Common myeloid progenitor, CD34-positive (primary cell): ENCODE measurements around the gene GSKIP.
"Not testable (repeated sequence)": the region's sequence is repeated elsewhere in the genome, so short reads cannot be mapped to it uniquely, and the experiment has no call there.

Experiments used
- CTCF ChIA-PET: fragments of 350-600 bp; sonication (Branson Sonifier 250); formaldehyde crosslinking; loops from one replicate; lab custom pipeline; 2021; ENCODE audit warnings: antibody characterized with exemption; lab: Charles Lee
- POLR2A ChIA-PET: fragments of 350-600 bp; sonication (Branson Sonifier 250); formaldehyde crosslinking; loops from one replicate; lab custom pipeline; 2021; ENCODE audit warnings: antibody characterized with exemption; lab: Charles Lee
- DNase-seq, 3 donors: peaks; one replicate each; pipeline versions ENCODE4 v3.0.0 to v3.0.0-alpha.2; 2013
- H3K27ac ChIP-seq, 2 experiments: 1 replicate in 1 of 2; 2 replicates in 1 of 2; pipeline ENCODE4 v1.7.0; 2013; ENCODE audit warnings: inconsistent platforms in 2 of 2, low read length in 2 of 2, mild to moderate bottlenecking in 2 of 2, low read depth in 1 of 2, moderate library complexity in 1 of 2; ENCODE audit not compliant: severe bottlenecking in 2 of 2, insufficient read depth in 1 of 2, poor library complexity in 1 of 2
- H3K27me3 ChIP-seq, 5 experiments: replicated peaks in 2 of 5; 1 replicate in 3 of 5; 2 replicates in 2 of 5; pipeline versions ENCODE4 v1.6.1 to v1.7.0; 2013; ENCODE audit warnings: low read length in 4 of 5, mild to moderate bottlenecking in 2 of 5, moderate library complexity in 2 of 5, inconsistent platforms in 1 of 5; ENCODE audit not compliant: insufficient read depth in 5 of 5, control insufficient read depth in 4 of 5
- H3K36me3 ChIP-seq, 4 experiments: 1 replicate in 2 of 4; 2 replicates in 2 of 4; pipeline versions ENCODE4 v1.6.1 to v1.7.0; 2013; ENCODE audit warnings: low read length in 3 of 4, control low read depth in 1 of 4, mild to moderate bottlenecking in 1 of 4; ENCODE audit not compliant: control insufficient read depth in 4 of 4, insufficient read depth in 4 of 4
- H3K4me1 ChIP-seq, 4 experiments: 1 replicate in 3 of 4; 2 replicates in 1 of 4; pipeline versions ENCODE4 v1.6.1 to v1.7.1; 2013; ENCODE audit warnings: low read length in 3 of 4, mild to moderate bottlenecking in 3 of 4, control low read depth in 1 of 4, inconsistent platforms in 1 of 4, moderate library complexity in 1 of 4; ENCODE audit not compliant: control insufficient read depth in 4 of 4, insufficient read depth in 4 of 4; ENCODE audit errors: control extremely low read depth in 1 of 4
- H3K4me3 ChIP-seq, 7 experiments: 1 replicate in 4 of 7; 2 replicates in 3 of 7; pipeline versions ENCODE4 v1.5.1 to v1.7.0; 2013; ENCODE audit warnings: mild to moderate bottlenecking in 7 of 7, low read length in 6 of 7, moderate library complexity in 6 of 7, inconsistent platforms in 2 of 7, low read depth in 2 of 7, control low read depth in 1 of 7; ENCODE audit not compliant: insufficient read depth in 4 of 7, control insufficient read depth in 1 of 7; ENCODE audit errors: extremely low read depth in 1 of 7
- H3K9me3 ChIP-seq, 5 experiments: 1 replicate in 4 of 5; 2 replicates in 1 of 5; pipeline versions ENCODE4 v1.6.1 to v1.7.1; 2013; ENCODE audit warnings: low read length in 4 of 5, mild to moderate bottlenecking in 2 of 5, inconsistent platforms in 1 of 5, low read depth in 1 of 5, moderate library complexity in 1 of 5; ENCODE audit not compliant: control insufficient read depth in 4 of 5, insufficient read depth in 2 of 5; ENCODE audit errors: control extremely low read depth in 1 of 5
- WGBS: methylation state at CpG from one replicate; pipeline ENCODE4 v1.1.5; 2013; ENCODE audit not compliant: insufficient coverage; 5-methylcytosine and 5-hydroxymethylcytosine counted together

The GSKIP gene

GRCh38 chr14:96345669-96346068 is 17.7 kb upstream of the GSKIP start:
- H3K27me3 ChIP-seq = no peaks in the 10 kb centered on the region
- no CpG with 5 or more reads among the region's 2 CpGs for WGBS
- CTCF ChIA-PET = no interaction called here
- POLR2A ChIA-PET = no interaction called here
- no peak for DNase-seq
- H3K36me3 ChIP-seq = peaks cover 2 to 10% (median 7%) of the 10 kb centered on the region in 4 experiments
- no peak overlapping the region for H3K4me3 ChIP-seq
- H3K4me1 ChIP-seq = peaks cover 0 to 12% (median 5%) of the 10 kb centered on the region in 4 experiments
- H3K9me3 ChIP-seq = no peaks in the 10 kb centered on the region
- H3K27ac ChIP-seq = no peak overlapping the region

GRCh38 chr14:96347957-96348356 is 15.4 kb upstream of the GSKIP start:
- DNase-seq, CTCF ChIA-PET, H3K9me3 ChIP-seq, POLR2A ChIA-PET, H3K36me3 ChIP-seq, H3K27me3 ChIP-seq, H3K27ac ChIP-seq, H3K4me3 ChIP-seq: not testable (repeated sequence)
- H3K4me1 ChIP-seq = peaks cover 0 to 12% (median 5%) of the 10 kb centered on the region in 4 experiments
- WGBS = no CpG with 5 or more reads among the region's 2 CpGs

GRCh38 chr14:96349286-96350075 is 13.8 kb upstream of the GSKIP start:
- DNase-seq = peak; percentile 47 to 71 (median 55)
- 94% methylated on average over 7 of the region's 7 CpGs for WGBS
- no peaks in the 10 kb centered on the region for H3K27me3 ChIP-seq
- H3K36me3 ChIP-seq = peaks cover 0 to 4% (median 1%) of the 10 kb centered on the region in 4 experiments
- ChIA-PET POLR2A (no interaction called here), CTCF (no interaction called here)
- peaks cover 0 to 12% (median 5%) of the 10 kb centered on the region in 4 experiments for H3K4me1 ChIP-seq
- H3K9me3 ChIP-seq = peaks cover 0 to 3% (median 0%) of the 10 kb centered on the region in 5 experiments
- H3K27ac ChIP-seq = peak overlapping the region in 1 of 2 experiments; percentile 2
- peak overlapping the region in 1 of 7 experiments; percentile 24 for H3K4me3 ChIP-seq

GRCh38 chr14:96351986-96352385 is 11.3 kb upstream of the GSKIP start:
- Histone ChIP-seq H3K4me1 (peaks cover 0 to 12% (median 5%) of the 10 kb centered on the region in 4 experiments), H3K9me3 (peaks cover 0 to 3% (median 0%) of the 10 kb centered on the region in 5 experiments), H3K27me3 (no peaks in the 10 kb centered on the region), H3K36me3 (no peaks in the 10 kb centered on the region), H3K4me3 (no peak overlapping the region), H3K27ac (no peak overlapping the region)
- no CpG with 5 or more reads among the region's 3 CpGs for WGBS
- ChIA-PET POLR2A (no interaction called here), CTCF (no interaction called here)
- no peak for DNase-seq

- Histone ChIP-seq H3K36me3 (no peaks in the 10 kb centered on the region), H3K9me3 (peaks cover 0 to 3% (median 0%) of the 10 kb centered on the region in 5 experiments), H3K27ac (no peak overlapping the region), H3K4me1 (peaks cover 0 to 12% (median 5%) of the 10 kb centered on the region in 4 experiments), H3K27me3 (no peaks in the 10 kb centered on the region), H3K4me3 (no peak overlapping the region)
- no peak for DNase-seq
- no CpG with 5 or more reads among the region's 2 CpGs for WGBS
- ChIA-PET POLR2A (no interaction called here), CTCF (no interaction called here)
Observed at GRCh38 chr14:96352708-96353107, 10.6 kb upstream of the GSKIP start.

GRCh38 chr14:96354246-96354645 is 9.1 kb upstream of the GSKIP start:
- peaks cover 0 to 4% (median 2%) of the 10 kb centered on the region in 4 experiments for H3K36me3 ChIP-seq
- no peak overlapping the region for H3K4me3 ChIP-seq
- H3K27me3 ChIP-seq = no peaks in the 10 kb centered on the region
- WGBS = 100% methylated on average over 1 of the region's 4 CpGs
- CTCF ChIA-PET = no interaction called here
- DNase-seq = no peak
- peaks cover 0 to 8% (median 3%) of the 10 kb centered on the region in 4 experiments for H3K4me1 ChIP-seq
- H3K27ac ChIP-seq = no peak overlapping the region
- peaks cover 0 to 3% (median 0%) of the 10 kb centered on the region in 5 experiments for H3K9me3 ChIP-seq
- POLR2A ChIA-PET = no interaction called here

GRCh38 chr14:96357216-96357615 is 6.1 kb upstream of the GSKIP start:
- no peak overlapping the region for H3K4me3 ChIP-seq
- H3K27me3 ChIP-seq = no peaks in the 10 kb centered on the region
- H3K27ac ChIP-seq = no peak overlapping the region
- H3K9me3 ChIP-seq = peaks cover 0 to 3% (median 0%) of the 10 kb centered on the region in 5 experiments
- H3K36me3 ChIP-seq = peaks cover 0 to 4% (median 2%) of the 10 kb centered on the region in 4 experiments
- ChIA-PET CTCF (interaction anchor here (0.9 to 1.6 kb wide), 4 partner anchors 22 to 48 kb away, joined by 3 read pairs; no protein-coding TSS in a partner anchor), POLR2A (no interaction called here)
- H3K4me1 ChIP-seq = peaks cover 9 to 24% (median 11%) of the 10 kb centered on the region in 4 experiments
- 93% methylated on average over 3 of the region's 3 CpGs for WGBS
- no peak for DNase-seq
